Left lobe of liver (tissue), 2 donors: ENCODE measurements around the gene SIM2. TPM values are rescaled to one million over a fixed set of nuclear protein-coding genes. Genes with fewer than 3 reads are reported as not detected.

Experiments used
- ATAC-seq: fragments of 200-7000 bp; cut with Tn5 transposase; one replicate; pipeline ENCODE4 v1.9.1; 2020; ENCODE audit warnings: mild to moderate bottlenecking, moderate library complexity
- DNase-seq: peaks from one replicate; pipeline ENCODE4 v3.0.0-alpha.2; 2020; ENCODE audit warnings: low spot score
- total RNA-seq: library from RNA; stranded (reverse); gene quantifications from one replicate; pipeline ENCODE4 v1.2.1, GENCODE V29; 2021
- donor health status: DM: no; HTN: no; CAD: no; lungs with moderate emphysema.
- donor health status: DM: no; HTN: yes; CAD: no.

SIM2 gene
- total RNA-seq, 1 donor from 2014 or later: not detected

- DNase-seq: no peak
Measured at GRCh38 chr21:36684957-36685714, 13.8 kb upstream of the SIM2 start.

GRCh38 chr21:36686955-36687354 is 12.0 kb upstream of the SIM2 start:
- no peak for ATAC-seq
- no peak for DNase-seq

More at GRCh38 chr21:36684957-36685714, 13.8 kb upstream of the SIM2 start:
- ATAC-seq: no peak

- no peak for ATAC-seq
- no peak for DNase-seq
Measured at GRCh38 chr21:36688324-36688723, 10.6 kb upstream of the SIM2 start.

- no peak for DNase-seq
- no peak for ATAC-seq
Measured at GRCh38 chr21:36689324-36689723, 9.6 kb upstream of the SIM2 start.

GRCh38 chr21:36690628-36691554 is 8.0 kb upstream of the SIM2 start:
- ATAC-seq (no peak), DNase-seq (no peak)

- ATAC-seq (no peak), DNase-seq (no peak)
Measured at GRCh38 chr21:36691555-36692041, 7.3 kb upstream of the SIM2 start.

GRCh38 chr21:36692114-36692834 is 6.6 kb upstream of the SIM2 start:
- no peak for ATAC-seq
- no peak for DNase-seq

- ATAC-seq (no peak), DNase-seq (no peak)
Measured at GRCh38 chr21:36692835-36693488, 6.0 kb upstream of the SIM2 start.

GRCh38 chr21:36693489-36694030 is 5.4 kb upstream of the SIM2 start:
- DNase-seq (no peak), ATAC-seq (no peak)

GRCh38 chr21:36694031-36694515 is 4.8 kb upstream of the SIM2 start:
- ATAC-seq (no peak), DNase-seq (no peak)

- DNase-seq: no peak
- ATAC-seq: no peak
Measured at GRCh38 chr21:36694593-36695282, 4.2 kb upstream of the SIM2 start.

GRCh38 chr21:36695283-36695634 is 3.7 kb upstream of the SIM2 start:
- ATAC-seq (no peak), DNase-seq (no peak)

GRCh38 chr21:36695671-36696389 is 3.1 kb upstream of the SIM2 start:
- DNase-seq (no peak), ATAC-seq (no peak)

- ATAC-seq (no peak), DNase-seq (no peak)
Measured at GRCh38 chr21:36696390-36697059, 2.4 kb upstream of the SIM2 start.

- DNase-seq (no peak), ATAC-seq (no peak)
Measured at GRCh38 chr21:36697060-36697850, 1.7 kb upstream of the SIM2 start.

GRCh38 chr21:36697851-36698384 is 997 bp upstream of the SIM2 start:
- no peak for ATAC-seq
- no peak for DNase-seq

GRCh38 chr21:36698385-36698980 is 432 bp upstream of the SIM2 start:
- ATAC-seq (peak; percentile 41), DNase-seq (no peak)
